Hindlimb muscle (tissue), 1 donor: ENCODE data around the gene SON. TPM values are rescaled to one million over a fixed set of nuclear protein-coding genes. Genes with fewer than 3 reads are reported as not detected.

Experiments used
- DNase-seq: peaks from one replicate; pipeline ENCODE4 v3.0.0-alpha.2; 2013
- polyA plus RNA-seq: library from polyadenylated mRNA; unstranded; fragments of 120-200 nt; gene quantifications from one replicate; pipeline ENCODE4 v1.2.1, GENCODE V29; 2013; ENCODE audit not compliant: insufficient read length

Gene SON
- polyA plus RNA-seq, 1 donor: 204 TPM

DNA sequence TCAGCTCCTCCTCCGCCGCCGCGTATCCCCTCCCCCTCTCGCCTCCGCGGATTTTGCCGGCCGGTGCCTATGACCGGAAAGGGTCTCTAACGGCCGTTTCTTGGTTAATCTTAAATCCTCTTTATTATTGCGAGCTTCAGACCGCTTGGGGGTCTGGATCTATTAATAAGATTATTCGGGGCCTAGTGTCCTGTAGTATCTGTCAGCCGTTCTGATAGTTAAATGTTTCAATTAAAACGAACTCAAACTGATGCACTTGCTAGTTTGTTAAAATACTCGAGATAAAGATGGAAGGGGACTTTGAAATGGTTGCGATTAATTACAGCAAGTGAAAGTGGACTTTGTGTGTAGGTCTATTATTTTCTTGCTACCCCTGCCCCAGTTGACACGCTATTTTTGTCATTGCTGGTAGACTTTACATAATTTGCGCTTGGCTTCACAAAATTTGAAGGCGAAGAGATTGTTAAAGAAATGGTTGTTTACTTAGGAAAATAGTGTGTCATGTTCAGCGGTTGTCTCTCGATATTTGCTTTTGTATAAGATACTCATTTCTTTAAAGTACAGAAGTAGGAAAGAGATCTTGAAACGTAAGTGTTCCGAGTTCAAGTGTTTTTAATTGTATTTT is 779 bp downstream of the SON start:
- DNase-seq: no peak

DNA sequence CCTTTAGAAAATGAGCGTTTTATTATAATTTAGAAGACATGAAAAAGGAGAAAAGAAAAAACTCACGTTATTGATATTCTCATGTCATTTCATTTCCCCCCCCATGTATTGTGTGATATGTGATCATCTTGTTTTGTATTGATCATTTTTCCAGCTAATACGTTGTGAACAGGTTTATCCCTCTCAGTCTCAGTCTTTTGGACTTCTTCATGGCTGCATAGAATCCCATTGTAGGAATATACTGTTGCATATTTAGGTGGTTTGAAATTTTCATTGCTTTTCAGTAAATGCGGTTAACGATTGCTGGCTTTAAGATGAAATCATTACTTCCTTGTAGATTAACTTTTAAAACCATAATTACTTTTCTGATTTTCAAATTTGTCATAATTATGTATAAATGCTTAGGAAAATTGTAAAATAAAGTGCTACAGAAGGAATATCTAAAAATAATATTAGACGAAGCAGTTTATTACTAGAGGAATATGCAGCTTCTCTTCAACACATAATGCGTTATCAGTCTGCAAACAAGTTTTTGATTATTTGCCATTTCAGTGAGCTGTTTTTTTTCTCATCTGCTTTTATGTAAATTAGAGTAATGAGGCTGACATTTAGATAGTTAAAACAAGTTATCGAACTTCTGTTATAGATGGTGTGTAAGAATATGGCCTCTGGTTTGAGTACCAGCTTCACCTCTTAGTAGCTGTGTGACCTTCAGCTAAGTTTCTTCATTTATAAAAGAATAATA is 1.8 kb downstream of the SON start:
- no peak for DNase-seq

DNA sequence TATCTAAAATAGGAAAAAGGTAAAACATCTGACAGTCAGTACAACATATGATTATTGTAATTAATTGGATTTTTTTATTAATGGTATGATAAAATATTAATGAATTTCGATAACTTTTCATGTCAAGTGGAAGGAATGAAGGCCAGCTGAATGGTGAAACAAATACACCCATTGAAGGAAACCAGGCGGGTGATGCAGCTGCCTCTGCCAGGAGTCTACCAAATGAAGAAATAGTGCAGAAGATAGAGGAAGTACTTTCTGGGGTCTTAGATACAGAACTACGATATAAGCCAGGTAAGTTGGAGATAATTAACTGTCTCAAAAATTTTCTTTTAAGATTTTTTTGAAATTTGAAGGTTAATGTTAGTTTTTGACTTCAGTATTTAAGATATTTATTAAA is 3.2 kb downstream of the SON start:
- no peak for DNase-seq

DNA sequence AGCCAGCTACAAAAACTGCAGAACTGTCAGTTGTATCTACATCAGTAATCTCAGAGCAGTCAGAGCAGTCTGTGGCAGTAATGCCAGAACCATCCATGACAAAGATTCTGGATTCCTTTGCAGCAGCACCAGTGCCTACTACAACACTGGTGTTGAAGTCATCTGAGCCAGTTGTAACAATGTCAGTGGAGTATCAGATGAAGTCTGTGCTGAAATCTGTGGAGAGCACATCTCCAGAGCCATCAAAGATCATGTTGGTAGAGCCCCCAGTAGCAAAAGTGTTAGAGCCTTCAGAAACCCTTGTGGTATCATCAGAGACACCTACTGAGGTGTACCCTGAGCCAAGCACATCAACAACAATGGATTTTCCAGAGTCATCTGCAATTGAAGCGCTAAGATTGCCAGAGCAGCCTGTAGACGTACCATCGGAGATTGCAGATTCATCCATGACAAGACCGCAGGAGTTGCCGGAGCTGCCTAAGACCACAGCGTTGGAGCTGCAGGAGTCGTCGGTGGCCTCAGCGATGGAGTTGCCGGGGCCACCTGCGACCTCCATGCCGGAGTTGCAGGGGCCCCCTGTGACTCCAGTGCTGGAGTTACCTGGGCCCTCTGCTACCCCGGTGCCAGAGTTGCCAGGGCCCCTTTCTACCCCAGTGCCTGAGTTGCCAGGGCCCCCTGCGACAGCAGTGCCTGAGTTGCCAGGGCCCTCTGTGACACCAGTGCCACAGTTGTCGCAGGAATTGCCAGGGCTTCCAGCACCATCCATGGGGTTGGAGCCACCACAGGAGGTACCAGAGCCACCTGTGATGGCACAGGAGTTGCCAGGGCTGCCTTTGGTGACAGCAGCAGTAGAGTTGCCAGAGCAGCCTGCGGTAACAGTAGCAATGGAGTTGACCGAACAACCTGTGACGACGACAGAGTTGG is 7.3 kb downstream of the SON start:
- no peak for DNase-seq

DNA sequence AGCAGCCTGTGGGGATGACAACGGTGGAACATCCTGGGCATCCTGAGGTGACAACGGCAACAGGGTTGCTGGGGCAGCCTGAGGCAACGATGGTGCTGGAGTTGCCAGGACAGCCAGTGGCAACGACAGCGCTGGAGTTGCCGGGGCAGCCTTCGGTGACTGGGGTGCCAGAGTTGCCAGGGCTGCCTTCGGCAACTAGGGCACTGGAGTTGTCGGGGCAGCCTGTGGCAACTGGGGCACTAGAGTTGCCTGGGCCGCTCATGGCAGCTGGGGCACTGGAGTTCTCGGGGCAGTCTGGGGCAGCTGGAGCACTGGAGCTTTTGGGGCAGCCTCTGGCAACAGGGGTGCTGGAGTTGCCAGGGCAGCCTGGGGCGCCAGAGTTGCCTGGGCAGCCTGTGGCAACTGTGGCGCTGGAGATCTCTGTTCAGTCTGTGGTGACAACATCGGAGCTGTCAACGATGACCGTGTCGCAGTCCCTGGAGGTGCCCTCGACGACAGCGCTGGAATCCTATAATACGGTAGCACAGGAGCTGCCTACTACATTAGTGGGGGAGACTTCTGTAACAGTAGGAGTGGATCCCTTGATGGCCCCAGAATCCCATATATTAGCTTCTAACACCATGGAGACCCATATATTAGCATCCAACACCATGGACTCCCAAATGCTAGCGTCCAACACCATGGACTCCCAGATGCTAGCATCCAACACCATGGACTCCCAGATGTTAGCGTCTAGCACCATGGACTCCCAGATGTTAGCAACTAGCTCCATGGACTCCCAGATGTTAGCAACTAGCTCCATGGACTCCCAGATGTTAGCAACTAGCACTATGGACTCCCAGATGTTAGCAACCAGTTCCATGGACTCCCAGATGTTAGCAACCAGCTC is 8.2 kb downstream of the SON start:
- no peak for DNase-seq

DNA sequence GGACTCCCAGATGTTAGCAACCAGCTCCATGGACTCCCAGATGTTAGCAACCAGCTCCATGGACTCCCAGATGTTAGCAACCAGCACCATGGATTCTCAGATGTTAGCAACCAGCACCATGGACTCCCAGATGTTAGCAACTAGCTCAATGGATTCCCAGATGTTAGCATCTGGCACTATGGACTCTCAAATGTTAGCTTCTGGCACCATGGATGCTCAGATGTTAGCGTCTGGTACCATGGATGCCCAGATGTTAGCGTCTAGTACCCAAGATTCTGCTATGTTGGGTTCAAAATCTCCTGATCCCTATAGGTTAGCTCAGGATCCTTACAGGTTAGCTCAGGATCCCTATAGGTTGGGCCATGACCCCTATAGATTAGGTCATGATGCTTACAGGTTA is 8.8 kb downstream of the SON start:
- no peak for DNase-seq

DNA sequence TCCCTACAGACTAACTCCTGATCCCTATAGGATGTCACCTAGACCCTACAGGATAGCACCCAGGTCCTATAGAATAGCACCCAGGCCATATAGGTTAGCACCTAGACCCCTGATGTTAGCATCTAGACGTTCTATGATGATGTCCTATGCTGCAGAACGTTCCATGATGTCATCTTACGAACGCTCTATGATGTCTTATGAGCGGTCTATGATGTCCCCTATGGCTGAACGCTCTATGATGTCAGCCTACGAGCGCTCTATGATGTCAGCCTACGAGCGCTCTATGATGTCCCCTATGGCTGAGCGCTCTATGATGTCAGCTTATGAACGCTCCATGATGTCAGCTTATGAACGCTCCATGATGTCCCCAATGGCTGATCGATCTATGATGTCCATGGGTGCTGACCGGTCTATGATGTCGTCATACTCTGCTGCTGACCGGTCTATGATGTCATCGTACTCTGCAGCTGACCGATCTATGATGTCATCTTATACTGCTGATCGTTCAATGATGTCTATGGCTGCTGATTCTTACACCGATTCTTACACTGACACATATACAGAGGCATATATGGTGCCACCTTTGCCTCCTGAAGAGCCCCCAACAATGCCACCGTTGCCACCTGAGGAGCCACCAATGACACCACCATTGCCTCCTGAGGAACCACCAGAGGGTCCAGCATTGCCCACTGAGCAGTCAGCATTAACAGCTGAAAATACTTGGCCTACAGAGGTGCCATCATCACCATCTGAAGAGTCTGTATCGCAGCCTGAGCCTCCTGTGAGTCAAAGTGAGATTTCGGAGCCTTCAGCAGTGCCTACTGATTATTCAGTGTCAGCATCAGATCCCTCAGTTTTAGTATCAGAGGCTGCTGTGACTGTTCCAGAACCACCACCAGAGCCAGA is 9.5 kb downstream of the SON start:
- no peak for DNase-seq

DNA sequence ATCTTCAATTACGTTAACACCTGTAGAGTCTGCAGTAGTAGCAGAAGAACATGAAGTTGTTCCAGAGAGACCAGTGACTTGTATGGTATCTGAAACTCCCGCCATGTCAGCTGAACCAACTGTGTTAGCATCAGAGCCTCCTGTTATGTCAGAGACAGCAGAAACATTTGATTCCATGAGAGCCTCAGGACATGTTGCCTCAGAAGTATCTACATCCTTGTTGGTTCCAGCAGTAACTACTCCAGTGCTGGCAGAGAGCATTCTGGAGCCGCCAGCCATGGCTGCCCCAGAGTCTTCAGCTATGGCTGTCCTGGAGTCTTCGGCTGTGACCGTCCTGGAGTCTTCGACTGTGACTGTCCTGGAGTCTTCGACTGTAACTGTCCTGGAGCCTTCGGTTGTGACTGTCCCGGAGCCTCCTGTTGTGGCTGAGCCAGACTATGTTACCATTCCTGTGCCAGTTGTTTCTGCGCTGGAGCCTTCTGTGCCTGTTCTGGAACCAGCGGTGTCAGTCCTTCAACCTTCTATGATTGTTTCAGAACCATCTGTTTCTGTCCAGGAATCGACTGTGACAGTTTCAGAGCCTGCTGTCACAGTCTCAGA is 10.3 kb downstream of the SON start:
- no peak for DNase-seq

DNA sequence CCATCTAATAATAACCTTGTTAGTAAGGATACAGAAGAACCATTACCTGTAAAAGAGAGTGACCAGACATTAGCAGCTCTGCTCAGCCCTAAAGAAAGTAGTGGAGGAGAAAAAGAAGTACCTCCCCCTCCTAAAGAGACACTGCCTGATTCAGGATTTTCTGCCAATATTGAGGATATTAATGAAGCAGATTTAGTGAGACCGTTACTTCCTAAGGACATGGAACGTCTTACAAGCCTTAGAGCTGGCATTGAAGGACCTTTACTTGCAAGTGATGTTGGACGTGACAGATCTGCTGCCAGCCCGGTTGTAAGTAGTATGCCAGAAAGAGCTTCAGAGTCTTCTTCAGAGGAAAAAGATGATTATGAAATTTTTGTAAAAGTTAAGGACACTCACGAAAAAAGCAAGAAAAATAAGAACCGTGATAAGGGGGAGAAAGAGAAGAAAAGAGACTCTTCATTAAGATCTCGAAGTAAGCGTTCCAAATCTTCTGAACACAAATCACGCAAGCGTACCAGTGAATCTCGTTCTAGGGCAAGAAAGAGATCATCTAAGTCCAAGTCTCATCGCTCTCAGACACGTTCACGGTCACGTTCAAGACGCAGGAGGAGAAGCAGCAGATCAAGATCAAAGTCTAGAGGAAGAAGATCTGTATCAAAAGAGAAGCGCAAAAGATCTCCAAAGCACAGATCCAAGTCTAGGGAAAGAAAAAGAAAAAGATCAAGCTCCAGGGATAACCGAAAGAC is 11.6 kb downstream of the SON start:
- no peak for DNase-seq

DNA sequence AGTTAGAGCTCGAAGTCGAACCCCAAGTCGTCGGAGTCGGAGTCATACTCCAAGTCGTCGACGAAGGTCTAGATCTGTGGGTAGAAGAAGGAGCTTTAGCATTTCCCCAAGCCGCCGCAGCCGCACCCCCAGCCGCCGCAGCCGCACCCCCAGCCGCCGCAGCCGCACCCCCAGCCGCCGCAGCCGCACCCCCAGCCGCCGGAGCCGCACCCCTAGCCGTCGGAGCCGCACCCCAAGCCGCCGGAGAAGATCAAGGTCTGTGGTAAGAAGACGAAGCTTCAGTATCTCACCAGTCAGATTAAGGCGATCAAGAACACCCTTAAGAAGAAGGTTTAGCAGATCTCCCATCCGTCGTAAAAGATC is 12.1 kb downstream of the SON start:
- DNase-seq: no peak

DNA sequence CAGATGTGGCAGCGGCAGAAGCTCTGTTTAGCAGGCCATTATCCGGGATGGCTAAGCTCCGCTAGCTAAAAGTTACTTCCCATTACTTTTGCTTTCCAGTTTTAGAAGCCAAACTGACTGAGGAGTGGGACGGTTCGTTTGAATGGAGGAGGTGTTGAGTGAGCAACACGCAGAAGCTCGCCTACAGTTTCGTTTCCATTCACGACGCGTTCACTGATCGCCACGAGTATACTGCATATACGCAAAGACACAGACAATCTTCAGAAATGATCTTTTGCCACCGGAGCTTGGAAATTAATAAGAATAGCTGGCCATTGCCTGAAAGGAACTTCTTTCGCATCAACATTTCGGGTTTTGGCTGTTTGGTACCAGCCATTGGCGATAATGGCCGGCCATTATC is 14.6 kb downstream of the SON start:
- no peak for DNase-seq

DNA sequence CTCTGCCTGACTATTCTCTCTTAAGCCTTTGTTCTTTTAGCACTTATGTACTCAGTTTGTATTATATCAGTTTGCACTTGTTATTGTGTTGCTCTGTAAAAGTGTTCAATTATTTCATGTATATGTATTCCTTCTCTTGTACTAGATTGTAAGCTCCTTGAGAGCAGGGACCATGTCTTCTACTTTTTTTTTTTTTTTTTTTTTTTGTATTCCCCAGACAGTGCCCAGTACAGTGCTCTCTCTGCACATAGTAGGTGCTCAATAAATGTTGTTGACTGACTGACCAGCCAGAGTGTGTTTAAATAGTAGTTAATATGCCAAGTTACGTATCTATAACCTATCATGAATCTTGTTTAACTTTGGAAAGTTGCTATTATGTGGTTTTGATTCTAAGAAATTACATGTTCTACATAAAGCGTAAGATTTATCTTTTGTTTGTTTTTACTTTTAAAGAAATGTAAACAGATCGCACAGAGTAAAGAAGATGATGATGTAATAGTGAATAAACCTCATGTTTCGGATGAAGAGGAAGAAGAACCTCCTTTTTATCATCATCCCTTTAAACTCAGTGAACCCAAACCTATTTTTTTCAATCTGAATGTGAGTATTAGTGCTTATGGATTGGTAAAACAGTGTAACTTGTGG is 16.1 kb downstream of the SON start:
- no peak for DNase-seq

DNA sequence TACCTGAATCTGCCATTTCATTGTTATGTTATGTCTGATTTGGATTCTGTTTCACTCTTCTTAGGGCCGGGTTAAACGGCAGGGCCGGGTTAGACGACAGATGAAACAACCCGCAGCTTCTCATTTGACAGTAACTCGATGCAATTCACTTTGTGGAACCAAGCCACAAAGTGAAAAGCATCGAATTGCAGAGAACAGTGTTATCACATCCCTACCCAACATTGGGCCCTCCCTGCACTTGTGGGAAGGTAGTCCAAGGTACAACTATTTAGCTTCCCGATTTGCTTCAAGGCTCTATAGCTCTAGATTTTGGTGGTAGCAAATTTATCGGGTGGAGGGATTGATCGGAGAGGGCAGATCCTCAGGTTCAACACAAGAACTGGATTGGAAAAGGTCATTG is 17.0 kb downstream of the SON start:
- DNase-seq: no peak

DNA sequence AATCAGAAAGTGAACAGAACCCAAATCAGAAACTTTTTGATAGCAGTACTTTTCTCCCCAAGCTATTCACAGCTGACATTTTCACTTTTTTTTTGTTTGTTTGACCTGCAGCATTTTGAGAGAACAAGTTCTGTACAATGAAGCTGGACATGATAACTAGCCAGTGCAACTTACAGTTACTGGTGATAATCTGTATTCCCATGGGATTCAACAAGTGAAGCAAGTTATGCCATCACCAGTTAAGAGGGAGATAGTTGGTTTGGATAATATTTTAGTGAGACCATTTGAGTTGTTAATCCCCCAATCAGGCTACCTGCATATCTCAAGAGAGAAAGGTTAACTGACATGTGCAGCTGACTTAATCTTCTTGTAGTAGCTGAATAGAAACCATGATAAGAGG is 18.1 kb downstream of the SON start:
- DNase-seq: no peak

DNA sequence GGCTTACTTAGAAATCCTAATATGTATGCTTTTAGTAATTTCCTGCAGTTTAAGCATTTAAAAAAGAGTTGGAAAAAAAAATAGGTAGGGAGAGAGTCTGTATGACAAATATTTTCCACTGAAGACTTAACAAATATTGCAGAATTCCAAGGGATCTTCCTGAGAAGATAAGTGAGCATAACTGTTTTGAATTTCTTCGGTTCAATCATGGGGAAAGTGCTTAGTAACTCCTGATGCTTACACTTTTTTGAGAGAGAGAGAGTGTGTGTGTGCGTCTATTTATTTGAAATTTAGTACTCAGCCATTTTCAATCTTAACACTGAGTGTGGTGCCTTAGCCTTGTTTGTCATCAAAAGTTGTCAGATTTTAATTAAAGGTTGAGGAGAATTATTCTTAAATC is 18.5 kb downstream of the SON start:
- DNase-seq: no peak

DNA sequence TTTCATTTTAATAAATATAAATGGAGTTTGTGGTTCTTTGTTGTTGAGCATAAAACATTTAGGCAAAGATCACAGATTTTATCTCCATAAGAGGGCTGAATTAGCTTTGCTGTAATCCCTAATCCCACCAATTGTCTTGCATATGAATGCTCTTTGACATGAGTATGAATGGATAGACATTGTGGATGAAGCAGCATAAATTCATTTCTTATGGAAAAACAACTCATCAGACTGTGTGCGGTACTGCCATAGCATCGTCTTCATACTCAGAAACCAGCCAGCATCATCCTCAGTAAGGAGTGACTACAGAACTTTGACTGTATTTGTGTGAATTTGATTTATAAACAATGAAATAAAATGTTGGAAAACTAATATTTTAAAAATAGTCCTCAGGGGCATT is 19.6 kb downstream of the SON start:
- no peak for DNase-seq

DNA sequence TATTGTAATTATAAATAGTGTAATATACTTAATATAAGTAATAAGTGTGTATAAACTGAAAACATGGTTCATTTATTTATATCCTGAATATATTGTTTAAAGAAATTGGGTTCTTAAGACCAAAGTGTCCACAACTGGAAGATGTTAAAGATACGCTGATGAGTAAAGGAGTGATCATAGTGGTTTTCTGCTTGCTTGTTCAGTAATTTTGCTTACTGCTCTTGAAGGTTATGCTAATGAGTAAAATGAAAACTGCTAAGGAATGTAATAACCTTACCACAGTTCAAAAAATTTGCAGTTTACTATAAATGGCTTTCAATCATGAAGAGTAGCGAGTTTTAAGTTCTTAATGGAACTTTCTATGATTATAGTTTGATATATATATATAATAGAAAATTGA is 23.7 kb downstream of the SON start:
- DNase-seq: no peak

DNA sequence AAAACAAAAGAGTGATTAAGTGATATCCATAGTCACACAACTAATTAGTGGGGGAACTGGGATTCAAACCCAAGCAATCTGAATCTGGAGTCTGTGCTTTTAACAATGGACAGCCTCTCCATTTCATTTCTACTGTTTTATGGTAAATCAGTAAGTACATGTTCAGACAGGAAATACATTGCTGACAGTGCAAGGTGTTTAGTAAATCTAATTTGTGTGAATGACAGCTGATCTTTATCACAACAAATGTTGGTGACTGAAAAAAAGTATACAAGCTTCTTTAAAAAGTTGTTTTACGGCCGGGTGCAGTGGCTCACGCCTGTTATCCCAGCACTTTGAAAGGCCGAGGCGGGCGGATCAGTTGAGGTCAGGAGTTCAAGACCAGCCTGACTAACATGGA is 25.1 kb downstream of the SON start:
- no peak for DNase-seq

DNA sequence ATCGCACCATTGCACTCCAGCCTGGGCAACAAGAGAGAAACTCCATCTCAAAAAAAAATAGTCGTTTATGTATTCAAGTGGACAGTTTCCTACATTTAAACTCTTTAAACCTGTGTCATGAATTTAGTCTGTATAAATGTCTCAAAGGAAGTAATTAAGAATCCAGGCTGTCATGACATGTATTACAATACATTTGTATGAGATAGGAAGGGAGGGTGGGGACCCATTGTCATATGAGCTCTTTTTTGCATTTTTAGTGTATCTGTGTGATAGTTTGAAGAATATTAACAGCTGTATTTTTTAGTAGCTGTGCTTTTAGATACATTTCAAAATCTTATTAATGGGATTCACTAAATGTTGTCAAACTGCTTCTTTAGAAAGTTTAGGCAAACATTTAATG is 25.6 kb downstream of the SON start:
- no peak for DNase-seq

DNA sequence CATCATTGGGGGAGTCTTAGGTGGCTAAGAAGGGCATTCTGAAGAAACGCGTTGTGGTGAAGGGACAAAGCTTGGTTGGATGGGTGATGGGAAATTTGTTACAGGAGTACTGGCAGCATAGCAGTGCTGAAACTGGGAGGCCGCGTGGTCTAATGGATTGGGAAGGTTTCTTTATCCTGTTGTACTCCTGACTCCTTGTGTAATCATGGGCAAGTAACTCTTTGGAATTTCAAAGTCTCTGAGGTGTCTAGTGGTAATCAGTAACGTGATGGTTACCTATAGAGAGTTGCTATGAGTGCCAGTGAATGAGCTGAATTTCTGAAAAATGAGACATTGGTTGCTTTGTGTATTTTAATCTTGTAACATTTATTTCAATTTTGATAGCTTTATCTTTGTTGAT is 27.2 kb downstream of the SON start:
- no peak for DNase-seq
